Activated CD4-positive, alpha-beta T cell treated with anti-CD3 and anti-CD28 coated beads, Interleukin-2, Interleukin-6, amounts not matched to agents 100 ng/mL and 50 ng/mL, durations not matched to agents 16 hours and 8 hours (primary cell): ENCODE data around the gene NEK6.

Experiments
- DNase-seq: peaks from one replicate; pipeline ENCODE4 v3.0.0-alpha.2; 2020

Gene NEK6

DNA sequence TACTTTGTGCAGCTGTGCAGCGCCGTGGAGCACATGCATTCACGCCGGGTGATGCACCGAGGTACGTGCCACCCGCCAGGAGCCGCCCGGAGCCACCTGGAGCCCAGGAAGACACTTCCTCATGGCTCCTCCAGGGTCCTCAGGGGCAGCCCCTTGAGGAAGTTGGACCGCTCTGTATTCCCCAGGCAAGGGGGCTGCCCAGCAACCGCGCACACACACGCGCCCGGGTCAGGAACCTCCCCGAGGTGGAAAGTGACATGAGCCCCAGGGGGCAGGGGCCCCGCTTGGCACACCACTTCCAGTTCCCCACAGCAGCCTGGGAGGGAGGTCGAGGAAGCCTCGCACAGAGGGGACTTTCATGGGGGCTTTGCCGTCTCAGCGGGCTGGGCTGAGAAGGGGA lies 68.6 kb downstream of the NEK6 start:
- DNase-seq: no peak

DNA sequence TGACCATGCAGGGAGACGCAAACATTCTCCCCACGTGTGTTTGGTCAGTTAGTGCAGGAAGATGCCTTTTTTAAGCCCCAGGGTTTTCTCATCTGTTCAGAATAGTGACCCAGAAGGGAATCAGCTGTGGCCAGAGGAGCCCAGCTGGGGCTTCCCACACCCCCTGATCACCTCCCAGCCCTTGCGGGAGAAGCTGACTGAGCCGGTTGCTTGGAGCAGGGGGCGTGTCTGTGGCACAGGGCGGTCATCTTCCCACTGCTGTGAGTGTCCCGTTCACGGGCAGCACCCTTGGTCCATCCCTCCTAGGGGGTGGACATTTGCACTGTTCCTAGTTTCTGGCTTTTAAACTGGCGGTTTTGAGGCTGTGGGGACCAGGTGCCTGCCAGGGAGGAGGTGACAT lies 69.7 kb downstream of the NEK6 start:
- no peak for DNase-seq

DNA sequence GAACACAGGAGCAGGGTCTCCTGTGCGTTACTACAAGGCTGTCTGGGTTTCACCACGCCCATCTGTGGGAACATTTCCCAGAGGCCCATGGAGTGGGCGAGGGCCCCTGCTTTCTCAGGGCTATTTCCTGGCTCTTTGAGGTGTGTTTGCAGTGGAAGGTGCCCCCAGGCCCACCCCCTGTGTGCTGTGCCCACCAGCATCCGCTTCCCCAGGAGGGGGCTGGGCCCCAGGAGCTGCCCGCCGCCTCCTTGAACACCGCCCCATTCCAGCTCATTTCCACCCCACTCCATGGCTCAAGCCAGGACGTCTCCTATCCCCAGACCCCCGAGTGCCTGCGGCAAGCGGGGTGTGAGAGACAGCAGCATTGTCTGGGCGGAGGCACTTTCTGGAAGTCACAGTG lies 70.5 kb downstream of the NEK6 start:
- no peak for DNase-seq

DNA sequence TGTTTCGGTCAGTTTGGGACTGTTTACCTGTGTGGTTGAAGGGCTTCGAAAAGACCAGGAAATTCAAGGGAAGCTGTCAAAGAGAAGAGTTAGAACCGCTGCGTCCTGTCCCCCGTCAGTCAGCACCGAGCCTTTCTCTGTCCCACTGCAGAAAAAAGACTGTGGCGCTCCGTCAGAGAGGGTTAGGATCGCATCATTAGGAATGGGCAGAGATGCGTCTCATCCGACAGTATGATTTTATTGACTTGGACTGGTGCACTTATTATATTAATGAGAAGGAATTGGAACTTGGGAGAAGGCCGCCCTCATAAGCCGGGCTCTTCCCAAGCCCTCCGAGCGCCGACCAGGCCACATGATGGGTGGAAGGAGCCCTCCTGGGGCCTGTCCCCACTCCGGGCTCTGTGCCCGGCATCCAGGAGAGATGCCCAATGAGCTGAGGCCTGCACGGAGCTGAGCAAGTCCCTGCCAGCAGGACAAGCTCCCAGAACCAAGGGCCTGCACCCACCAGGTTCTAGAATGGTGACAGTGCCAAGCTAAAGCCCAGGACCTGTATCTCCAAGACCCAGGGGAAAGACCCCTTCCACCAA lies 71.5 kb downstream of the NEK6 start:
- DNase-seq: no peak

DNA sequence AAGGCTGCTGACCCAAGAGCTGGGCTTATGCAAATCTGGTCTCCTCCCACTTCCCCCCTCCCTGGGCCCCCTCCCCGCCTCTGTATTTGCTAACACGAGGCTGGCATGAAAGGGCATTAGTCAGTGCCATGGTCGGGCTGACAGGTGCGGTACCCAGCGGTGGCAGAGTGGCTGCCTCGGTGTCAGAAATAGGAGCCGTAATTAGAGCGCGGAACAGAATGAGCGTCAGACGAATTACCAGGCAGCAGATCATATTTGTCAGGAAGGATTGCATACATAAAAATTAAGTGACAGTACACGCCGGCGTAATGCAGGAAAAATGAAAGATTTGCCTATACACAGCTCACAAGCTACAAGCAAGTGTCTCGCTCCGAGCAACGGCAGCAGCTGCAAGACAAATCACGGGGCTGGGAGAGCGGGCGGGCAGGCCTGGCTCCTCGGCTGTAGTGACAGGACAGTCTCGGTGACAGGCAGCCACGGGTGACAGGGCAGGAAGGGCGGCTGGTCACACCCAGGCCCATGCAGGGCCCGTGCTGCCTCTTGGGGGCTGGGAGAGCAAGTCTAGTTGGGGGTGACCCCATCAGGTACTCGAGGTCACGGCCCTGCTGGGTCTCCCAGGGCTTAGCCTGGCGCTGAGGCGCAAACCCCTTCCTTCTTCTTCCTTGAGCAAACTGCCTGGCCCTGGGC lies 72.4 kb downstream of the NEK6 start:
- no peak for DNase-seq

DNA sequence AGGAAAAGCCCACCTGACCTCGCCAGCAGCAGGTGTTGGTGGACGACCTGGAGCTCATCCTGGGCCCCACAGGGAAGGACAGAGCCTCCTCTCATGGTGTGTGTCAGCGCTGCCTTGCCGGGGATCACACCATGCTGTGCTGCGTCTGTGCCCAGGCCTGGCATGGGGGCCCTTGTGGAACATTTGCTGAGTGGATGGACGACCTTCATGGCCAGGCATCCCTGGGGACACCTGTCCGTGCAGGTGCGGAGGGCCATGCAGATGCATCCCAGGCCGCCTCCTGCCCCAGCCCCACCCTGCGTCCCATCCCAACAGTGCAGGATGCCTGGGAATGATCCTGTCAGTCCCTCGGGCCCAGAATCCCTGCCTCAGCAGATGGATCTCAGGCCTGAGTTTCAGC lies 73.8 kb downstream of the NEK6 start:
- DNase-seq: no peak

DNA sequence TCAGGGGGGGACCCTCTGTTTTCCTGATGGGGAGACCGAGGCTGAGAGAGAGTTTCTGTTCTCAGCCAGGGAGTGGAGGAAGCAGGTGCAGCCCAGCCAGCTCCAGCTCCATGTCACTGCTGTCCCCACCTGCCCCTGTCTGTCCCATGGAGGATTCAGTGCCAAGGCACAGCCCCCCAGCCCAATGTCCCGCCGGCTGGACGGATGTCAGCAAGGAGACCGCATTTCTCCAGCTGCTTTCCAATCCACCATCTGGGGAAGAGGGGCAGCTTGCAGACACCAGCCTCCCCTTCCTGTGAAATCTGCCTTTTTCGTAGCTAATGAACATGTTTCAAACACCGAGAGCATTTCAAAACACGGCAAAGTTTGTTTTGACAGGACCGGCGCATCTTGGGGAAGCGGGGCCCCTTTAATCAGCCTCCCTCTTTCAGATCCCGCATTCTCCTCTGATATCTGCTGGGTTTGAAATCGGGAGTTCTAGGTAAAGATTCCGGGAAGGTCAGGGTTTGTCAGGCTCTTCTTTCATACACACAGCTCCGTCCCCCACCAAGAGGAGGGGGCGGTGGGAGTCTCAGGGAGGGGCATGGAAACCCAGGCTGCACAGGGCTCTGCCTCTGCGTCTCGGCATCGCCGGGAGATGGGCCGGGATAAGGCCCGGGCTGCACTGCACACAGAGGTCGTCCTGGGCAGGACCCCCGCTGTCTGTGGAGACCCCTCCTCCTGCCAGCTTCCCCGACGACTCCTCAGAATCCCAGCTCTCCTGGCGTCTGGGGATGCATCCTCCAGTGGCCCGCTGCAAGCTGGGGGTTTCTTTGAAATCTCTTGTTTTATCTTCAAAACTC lies 74.8 kb downstream of the NEK6 start:
- no peak for DNase-seq

DNA sequence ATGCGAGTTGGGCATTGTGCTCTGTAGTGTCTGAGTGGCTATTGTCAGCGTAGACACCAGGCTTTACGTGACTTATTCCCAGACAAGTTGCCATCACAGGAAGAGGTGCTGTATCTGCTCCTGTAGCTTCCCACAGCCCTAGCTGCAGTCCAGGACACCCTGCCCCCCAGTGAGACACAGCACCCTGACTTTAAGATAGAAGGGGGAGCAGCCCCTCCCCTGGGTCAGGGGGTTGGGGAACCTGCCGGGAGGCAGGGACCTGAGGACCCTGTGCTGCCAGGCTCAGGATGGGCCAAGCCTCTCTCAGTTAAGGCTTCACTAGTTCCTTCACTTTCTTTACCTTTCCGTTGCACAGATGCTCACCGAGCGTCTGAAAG lies 75.4 kb downstream of the NEK6 start:
- DNase-seq: no peak

DNA sequence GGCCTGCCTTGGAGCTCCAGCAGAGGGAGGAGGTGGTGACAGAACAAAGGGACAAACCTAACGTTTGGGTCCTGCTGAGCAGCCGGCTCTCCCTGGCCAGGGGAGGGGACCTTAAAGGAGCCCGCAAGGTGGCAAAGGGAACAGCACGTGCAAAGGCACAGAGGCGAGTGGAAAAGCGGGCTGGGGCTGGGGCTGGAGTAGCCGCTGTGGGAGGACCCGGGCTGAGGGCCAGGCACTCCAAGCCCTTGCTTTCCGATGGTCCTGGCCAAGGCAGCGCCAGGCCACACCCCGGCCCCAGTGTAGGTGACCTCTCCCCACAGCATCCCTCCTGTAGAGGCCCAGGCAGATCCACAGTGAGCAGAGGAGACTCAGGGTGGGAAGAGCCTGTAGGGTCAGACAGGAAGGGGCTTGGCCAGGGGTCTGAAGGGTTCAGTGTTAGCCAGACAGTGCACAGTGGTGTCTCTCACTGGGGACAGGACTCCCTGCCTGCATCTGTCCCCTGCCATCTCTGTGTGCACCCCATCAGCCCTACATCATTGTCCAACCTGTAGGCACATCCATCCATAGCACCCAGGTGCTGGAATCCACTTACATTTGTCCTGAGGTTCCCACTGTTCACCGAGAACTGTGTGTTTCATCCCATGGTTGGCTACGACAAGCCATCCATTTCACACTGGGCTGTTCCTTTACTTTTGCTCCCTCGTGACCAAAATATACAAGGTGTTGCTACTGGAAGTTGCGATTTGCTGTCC lies 77.0 kb downstream of the NEK6 start:
- no peak for DNase-seq

DNA sequence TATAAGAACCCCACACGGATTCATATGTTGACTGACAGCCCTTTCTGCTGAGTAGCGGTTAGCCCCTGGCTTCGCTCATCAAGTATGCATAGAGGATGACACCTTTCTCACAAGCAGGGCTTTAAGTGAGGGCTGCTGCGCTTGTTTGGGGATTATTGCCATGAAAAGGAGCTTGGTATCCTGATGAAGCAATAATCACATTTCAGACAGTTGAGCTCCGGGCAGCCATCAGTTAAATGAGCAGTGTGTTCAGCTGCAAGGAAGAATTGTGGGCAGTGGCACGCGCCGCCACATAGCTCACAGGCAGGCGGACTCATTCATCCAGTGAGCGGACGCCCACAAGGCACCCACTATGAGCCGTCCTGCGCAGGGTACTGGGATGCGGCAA lies 77.6 kb downstream of the NEK6 start:
- DNase-seq: no peak

DNA sequence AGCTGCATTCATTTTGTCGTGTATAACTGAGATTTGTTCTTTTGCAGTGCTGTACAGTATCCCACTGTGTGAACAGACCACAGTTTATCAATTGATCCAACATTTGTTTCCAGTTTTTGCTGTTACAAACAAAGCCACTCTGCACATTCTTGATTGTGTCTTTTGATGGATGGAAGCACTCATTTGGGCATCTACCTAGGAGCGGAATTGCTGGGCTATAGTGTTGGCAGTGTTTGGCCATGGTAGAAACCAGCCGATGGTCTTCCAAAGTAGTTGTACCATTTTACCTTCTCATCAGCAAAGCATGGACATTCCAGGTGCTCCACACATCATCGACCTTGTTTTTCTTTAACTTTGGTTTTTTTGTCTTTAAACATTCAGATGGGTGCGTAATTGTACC lies 79.8 kb downstream of the NEK6 start:
- no peak for DNase-seq

DNA sequence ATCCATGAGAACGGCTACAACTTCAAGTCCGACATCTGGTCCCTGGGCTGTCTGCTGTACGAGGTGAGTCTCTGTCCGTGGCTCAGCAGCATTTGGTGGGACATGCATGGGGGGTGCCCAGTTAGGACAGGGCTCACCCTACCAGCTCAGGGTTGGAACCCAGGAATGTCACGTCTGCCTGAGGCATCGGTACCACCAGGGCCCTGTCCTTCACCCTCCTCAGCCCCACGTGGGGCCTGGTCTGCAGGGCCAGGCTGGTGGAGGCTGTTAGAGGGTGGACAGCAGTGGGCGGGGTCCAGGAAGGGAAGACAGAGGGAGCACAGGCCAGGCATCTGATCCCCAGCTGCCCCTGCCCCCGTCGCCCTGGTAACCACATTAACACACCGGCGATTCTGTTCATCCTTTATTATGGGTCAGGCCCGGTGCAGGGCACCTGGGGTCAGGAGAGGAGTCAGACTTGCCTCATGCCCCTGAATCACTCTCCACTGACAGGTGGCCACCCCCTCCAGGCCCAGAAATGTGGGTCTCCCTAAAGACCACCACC lies 81.9 kb downstream of the NEK6 start:
- no peak for DNase-seq

DNA sequence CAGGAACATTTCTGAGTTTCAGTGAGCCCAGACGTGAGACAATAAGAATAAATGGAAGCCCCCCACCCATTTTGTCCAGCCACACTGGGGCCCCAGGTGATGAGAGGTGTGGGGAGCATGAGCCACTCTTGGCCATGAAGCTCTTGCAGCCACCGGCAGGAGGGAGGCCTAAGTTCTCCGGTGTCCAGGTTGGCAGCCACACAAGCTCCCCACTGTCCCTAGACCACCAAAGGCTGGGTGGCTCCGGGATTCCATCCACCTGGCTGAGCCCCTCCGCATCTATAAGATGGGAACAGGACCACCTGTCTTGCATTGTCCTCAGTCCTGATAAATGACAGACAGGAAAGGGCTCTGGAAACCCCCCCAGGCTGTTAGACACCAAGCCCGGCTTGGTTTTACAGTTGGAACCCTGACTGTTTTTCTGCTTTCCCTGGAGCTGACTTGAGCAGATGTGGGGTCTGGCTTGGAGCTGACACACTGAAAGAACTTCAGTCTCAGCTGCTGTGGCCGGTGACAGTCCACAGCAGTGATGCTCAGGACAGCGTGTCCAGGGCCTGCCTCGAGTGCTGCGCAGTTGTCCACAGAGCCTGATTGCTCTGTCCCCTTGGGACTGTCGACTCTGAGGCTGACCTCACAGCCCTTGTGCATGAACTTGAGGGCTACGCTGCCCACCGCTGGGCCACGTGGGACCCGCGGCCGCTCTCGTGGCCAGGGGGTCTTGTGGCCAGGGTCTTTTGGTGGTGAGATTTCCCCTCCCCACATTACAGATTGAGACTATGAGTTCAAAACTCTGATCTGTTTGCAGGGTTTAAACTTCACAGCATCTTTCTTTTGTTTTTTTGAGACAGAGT lies 82.7 kb downstream of the NEK6 start:
- DNase-seq: no peak

DNA sequence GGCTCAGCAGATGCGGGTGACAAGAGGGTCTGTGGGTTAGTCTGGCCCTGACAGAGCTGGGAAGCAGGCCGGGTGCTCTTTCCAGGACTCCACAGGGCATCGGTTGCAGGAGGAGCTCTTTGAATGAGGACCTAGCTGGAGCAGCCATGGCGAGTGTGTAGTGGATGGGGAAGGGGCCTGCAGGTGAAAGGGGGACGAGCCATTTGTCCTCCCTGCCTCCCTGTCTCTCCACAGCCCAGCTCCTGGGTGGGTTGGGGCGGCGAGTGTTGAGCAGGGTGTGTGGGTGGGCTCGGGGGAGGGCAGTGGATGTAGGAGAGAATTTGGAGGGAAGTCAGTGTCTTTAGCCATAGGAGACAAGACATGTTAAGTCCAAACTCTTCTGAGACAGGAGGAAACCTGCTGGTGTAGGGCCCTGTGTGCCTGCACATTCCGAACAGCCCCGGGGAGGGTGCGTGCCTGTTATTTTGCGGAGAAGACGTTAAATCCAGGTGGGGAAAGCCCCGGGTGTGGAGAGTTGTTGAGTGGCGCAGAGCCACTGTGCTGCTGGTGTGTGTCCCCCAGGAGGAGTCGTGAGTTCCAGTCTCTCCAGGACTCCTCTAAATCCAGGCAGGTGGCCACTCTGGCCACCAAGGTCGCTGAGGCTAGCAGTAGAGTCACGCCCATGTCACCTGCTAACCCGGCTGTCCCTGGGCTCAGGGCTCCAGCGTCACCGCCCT lies 83.9 kb downstream of the NEK6 start:
- DNase-seq: no peak

DNA sequence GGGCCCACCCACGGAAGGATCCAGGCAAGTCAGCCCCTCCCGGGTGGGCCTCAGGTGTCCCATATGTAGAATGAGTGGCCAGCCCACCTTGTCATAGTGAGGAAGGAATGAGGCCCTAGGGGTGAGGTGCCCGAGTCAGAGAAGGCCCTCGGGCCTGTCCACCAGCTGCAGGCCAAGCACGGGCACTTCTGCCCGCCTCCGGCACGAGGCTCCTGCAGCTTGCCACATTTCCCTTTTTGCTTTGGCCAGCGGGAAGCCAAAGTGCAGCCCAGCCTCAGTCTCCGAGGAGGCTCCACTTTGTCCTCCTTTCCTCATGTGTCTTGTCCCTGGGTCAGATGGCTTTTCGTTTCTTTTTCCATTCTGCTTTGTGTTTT lies 84.6 kb downstream of the NEK6 start:
- DNase-seq: no peak

DNA sequence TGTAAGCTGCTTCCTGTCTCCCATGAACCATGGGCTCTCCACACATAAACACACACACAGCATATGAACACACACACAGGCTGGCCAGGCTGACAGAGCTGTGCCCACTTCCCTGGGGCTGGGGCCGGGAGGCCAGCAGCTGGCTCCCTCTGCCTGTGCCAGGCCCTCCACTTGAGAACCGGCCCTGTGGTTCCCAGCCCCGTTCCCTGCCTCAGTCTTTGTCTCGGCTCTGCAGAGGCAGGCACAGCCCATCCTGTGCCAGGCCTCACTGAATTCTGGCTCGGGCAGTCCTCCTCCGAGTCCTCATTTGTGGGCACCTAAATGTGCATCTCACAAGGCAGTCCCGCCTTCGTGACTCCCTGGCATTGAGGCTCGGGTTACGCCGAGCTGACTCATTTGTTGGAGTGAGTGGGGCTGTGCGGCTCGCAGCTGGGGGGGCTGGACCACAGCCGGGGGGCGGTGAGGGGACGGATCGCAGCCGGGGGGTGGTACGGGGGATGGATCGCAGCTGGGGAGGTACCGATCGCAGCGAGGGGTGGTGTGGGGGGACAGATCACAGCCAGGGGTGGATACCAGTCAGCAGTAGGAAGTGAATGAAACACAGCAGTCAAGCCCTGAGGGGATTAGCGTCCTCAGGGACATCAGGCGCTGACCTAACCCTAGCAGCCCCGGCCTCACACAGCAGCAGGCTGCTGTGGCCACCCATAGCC lies 85.2 kb downstream of the NEK6 start:
- no peak for DNase-seq

DNA sequence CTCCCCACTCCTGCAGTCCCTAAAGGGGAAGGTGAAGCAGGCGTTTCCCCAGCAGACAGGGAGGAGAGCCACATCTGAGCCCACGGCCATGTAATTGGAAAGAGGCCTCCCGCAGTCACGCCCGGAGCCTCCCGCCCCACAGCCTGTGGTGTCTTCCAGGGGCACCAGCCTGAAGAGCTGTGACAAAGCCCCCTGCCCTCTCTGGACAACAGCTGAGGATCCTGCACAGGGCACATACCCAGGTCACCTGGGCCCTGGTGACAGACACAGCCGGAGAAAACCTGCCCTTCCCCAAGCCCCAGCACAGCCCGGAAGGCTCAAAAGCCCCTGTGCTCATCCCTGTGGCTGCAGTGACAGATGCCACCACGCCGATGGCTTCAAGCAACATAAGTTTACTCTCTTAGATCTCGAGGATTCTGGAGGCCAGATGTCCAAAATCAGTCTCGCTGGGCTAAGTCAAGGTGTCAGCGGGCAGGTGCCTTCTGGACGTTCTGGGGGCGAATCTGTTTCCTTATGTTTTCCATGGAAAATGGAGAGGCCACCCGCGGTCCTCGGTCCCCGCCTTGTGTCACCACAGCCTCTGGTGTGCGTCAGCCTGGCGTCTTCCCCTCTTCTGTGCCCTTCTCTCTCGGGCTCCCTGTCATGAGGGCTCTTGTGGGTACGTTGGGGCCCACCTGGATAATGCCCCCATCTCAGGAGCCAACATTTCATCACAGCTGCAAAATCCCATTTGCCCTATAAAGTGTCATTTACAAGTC lies 86.0 kb downstream of the NEK6 start:
- DNase-seq: no peak

DNA sequence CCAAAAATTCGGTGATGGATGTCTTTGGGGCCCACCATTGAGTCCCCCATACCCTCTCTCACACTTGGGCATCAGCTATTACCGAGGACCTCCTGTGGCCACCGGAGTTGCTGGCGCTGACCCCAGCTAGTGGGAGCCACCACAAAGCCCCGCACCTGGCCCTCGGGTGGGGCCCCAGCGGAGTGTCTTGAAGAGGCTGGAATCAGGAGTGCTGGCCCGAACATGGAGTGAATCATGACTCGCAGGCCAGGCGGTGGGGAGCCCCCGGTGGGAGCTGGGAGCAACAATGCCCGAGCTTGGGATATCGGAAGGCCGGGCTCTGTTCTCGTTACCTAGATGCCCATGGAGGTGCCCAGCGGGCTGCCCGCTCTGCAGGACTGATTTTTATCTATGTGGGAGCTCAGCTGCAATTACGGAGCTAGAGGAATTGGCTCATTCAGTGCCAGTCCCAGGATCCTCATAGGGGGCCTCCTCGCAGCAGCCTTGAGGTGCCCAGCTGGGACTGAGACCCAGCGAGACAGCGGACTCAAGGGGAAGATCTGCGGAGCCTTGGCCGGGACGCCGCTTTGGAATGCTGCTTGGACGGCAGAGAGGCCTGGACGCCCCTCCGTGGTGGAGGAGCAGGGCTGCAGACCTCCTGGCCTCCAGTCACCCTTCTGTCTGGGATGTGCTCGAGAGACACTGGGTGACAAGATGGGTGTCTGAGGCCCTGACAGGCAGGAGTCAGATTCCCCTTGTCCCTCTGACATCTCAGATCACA lies 86.7 kb downstream of the NEK6 start:
- DNase-seq: no peak

DNA sequence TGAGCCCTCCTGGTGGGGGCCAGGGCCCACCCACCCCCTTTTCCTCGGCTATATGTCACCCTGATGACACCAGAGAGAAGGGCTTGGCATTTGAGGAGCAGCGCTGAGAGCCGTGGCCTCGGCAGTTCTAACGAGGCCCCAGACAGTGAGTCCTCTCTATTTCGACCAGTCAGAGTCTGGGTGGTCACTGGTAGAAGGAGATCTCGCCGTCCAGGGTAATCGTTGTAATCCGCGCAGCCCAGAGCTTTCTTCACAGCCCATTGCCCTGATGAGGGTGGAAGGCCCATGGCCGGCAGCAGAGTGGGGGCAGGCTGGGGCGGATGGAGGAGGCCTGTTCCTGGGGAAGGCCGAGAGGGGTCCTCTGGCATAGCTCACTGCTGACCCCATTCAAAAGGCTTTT lies 87.3 kb downstream of the NEK6 start:
- DNase-seq: no peak
